Measurements from ENCODE around the gene ARL15. TPM values are rescaled to one million over a fixed set of nuclear protein-coding genes. Genes with fewer than 3 reads are reported as not detected.

Gene ARL15
- polyA plus RNA-seq, 1 donor: 24.6 TPM

DNA sequence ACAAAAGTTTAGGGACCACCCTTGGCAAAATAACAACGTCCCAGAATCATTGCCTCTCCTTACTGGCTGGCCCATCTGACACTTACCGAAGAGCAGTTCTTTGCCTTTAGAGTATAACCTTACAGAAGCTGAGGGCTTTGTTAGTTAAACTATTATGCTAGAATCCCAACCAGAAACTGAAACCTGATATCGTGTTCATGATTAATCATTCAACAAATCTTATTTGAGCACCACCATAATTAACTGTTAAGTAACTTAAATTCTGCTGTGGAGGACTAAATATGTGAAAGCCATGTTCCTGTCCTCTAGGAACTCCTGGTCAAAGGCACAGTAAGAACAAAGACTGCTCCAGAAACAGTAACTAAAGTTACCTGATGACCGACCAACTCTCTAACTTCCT lies 104.9 kb downstream of the ARL15 start:
- DNase-seq: no peak

DNA sequence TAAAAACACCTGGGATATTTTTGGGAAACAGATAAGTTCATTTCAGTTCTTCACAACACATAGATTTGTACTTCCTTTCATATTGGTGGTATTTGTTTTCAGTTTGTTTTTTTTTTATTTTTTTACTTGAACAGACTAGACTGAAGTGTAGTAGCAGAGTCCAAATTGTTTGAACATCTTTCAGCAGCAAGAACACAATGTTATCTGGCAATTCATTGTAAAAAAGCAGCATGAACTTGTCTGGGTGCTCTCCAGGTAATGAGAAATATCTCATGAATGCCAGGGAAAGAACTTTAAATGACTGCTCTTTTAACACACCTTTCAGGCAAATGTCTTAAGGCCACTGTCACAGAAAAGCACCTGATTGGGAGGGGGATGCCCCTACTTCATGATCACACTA lies 113.4 kb downstream of the ARL15 start:
- no peak for DNase-seq

DNA sequence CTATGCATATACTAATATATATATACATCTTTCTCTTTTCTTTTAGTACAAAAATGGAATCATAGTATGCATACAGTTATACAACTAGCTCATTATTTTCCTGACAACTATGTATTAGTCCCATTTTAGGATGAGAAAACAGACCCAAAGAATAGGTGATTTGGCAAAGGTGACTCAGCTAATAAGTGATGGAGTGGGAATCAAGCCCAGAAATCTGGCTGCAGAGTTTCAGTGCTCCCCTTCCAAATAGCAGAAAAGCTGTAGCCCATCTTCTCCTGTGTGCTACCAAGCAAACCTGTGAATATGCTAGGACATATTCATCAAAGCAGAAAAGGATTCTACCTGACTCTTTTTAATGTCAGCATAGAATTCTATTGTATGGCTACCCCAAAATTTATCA lies 114.7 kb downstream of the ARL15 start:
- no peak for DNase-seq

DNA sequence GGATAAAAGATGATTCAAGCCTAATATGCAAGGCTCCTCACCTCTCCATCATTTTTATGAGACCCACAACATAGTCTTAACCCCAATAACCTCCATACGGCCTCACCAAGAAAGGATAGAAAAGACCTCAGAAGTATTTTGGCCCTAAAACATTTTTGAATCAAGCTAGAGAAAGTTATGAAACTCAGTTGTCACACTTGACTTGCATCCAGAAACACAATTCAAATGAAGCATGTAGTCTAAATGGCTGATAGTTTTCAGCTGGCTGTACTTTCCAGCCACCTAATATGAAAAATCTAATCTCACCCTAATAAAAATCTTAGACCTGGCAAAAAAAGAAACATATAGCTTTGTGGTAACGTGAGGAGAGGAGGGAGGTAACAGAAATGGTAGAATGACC lies 116.1 kb downstream of the ARL15 start:
- peak; percentile 33 for DNase-seq

DNA sequence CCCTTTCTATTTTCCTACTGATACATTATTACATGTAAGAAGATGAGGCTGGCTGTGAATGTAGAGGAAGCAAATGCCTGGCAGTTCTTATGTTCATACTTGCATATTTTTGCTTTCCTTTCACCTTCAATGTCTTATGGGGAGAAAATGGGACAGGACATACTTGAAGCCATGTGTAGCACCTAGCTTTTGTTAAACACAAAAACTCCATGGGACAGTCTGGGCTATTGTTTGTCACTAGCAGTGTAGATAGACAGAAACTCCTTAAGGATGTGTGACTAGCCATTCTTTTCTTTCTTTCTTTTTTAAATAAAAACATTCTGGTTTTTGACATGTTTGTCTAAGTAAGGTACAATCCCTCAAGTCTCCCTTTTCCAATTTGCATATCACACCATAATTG lies 122.7 kb downstream of the ARL15 start:
- DNase-seq: no peak

DNA sequence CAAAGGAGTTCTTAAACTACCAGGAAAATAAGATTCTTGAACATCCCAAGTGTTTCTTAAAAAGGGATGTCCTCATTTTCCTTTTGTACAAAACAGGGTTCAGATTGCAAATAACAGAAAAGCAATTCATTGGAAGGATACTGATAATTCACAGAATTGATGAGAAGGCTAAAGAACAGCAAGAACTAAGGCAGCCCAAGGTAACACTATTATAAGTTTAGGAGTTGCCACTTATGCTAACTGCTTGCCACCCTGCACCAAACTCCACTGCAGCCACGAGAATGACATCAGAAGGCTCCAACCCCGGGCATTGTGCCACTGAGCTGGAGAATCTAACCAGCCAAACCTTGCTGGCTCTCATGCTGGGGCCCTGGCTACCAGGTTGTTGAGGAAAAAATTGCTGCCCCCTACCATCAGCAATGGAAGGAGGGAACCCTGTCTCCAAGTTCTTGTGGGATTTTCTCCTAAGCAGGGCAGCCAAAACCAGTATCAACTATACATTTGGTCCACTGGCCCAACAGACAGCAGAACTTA lies 123.4 kb downstream of the ARL15 start:
- DNase-seq: no peak

DNA sequence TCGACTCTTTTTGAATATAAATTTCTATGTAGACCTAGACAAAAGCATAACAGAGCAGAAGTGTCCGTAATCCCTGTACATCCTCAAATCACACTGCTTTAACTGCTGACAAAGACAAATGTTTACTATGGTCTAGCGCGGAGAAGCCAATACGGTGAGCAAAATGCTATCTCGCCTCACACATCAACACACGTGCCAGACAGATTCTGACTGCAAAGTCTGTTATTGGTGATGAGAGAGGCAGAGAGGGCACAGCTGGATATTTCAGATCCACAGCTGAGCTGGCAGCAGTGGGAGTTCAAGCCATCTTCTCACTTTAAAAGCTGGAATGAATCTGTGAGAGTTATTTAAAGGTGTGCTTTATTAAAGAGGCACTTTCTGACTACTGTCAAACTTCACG lies 124.3 kb downstream of the ARL15 start:
- no peak for DNase-seq

DNA sequence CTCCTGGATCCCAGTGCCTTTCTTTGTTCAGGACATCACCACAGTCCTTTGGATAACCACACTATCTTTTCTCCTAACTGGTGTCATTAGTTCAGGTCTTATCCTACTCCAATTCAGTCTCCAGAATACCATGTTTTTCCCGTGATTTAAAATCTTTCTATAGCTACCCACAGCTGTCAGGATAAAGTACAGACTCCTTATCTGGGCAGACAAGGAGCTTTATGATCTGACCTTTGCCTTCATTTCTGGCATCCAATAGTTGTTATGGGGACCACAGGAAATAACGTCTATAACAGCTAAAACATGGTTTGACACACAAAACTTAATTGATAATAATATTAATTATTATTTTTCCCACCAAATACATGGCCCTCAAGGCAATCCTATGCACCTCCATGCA lies 125.6 kb downstream of the ARL15 start:
- DNase-seq: no peak

DNA sequence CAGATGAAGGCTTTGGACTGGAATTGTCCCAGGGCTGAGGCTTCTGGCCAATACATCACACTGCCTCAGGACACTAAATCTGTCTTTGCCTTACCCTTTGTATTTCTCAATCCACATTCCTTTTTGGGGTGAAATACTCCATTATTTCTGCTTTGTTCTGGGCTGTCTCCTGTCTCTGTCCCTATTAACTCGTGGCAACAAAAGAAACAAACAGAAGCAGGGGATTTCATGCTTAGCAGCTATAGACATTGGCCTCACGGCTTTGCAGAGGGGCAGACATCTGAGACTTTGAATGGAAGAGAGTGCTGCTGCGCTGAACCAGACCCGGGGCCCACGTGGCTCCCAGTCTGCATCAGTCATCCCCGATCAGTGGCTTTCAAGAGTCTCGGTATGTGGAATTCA lies 129.7 kb downstream of the ARL15 start:
- no peak for DNase-seq

DNA sequence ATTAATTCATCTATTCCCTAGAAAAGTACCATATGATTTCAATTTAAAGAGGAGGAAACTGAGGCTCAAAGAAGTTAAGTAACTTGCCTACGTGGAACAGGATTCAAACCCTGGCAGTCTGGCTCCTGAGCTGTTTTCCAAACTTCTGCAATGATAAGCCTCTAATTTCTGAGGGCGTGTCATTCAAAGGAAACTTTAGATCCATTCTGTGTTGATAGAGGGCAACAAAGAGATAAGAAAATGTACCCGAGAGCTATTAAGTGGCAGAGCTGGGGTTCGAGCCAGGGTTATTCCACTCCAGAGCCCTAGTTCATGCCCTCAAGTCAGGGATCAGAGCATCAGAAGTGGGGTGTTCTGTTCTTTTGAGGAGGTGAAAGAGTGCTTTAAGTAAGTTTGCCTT lies 131.4 kb downstream of the ARL15 start:
- DNase-seq: no peak

DNA sequence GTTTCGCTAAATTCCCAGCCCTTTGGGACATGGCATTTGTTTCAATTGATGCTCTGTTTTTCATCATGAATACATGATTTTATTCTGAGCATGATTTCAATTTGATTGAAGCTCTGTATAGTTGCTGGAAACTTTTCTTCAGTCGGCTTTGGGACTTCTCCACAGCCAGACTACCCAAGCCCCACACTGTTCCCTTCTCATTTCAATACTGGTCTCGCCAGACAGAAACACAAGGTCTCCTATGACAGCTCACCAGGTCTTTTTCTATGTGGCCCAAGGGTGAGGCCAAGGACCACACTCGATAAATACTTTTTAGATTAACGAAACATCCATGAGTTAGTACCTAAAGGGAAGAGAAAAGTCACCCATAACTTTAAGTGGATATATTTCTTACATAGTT lies 132.2 kb downstream of the ARL15 start:
- no peak for DNase-seq

DNA sequence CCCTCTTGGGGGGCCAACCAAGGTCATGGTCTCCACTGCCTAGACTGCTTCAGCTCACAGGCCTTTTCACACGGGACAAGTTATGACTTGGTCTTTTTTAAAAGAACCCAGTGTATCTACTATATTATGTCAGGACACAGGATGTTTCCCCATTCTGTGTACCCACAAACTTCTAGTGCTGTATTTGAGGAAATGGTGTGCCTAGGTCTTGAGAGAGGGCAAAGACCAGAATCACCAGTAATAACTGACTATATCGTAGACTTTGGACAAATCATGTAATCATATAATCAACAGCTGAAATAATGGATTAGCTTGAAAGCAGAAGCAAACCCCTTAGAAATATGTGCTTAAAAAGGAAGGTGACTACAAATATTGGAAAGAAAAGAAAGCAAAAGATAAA lies 133.3 kb downstream of the ARL15 start:
- no peak for DNase-seq

DNA sequence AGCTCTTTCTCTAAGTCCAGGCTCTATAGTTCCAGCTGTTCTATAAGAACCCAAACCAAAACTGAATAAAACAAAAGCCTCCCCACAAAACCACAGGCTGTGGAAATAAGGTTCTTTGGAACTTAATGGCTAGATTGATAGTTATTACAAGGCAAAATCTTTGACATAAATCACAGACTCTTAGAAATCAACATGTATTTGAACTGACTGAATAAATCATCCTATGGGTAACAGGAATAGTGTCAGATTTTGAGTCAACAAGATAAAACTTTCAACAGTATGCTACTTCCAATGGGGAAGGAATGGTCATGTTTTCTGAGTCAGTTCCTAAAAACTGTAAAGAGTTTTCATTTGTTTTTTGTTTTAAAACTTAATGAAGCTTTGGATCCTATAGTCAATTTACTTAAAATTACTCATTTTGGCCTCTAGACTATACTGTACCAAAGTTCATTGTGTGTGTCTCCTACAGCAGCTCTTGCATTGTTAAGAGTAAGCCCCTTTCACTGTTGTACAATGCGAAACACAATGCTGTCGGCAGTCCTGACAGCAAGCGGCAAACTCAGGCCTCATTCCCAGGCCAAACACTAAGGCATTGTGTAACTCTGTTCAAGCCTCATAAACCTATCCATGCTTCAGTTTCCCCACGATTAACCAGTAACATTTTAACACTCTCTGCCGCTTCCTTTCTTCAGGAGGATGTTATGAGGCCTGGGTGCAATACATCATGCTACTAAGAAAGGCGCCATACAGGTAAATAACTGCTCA lies 134.1 kb downstream of the ARL15 start:
- DNase-seq: no peak

DNA sequence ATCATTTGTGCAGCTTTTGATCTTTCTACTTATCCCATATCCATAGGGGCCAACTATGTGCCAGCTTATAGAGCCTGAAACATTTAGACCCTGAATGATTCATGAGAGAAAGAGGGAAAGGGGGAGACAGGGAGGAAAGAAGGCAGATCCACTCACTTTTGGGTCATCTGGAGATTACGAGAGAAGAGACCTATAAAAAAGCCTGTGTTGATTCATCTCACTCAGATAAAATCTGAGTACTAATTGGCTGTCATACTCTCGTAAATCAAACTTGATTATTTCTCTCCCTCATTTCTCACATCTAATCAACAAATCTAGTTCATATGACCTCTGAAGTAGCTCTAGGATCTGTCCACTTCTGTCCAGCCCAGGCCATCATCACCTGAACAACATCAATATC lies 137.1 kb downstream of the ARL15 start:
- DNase-seq: no peak

DNA sequence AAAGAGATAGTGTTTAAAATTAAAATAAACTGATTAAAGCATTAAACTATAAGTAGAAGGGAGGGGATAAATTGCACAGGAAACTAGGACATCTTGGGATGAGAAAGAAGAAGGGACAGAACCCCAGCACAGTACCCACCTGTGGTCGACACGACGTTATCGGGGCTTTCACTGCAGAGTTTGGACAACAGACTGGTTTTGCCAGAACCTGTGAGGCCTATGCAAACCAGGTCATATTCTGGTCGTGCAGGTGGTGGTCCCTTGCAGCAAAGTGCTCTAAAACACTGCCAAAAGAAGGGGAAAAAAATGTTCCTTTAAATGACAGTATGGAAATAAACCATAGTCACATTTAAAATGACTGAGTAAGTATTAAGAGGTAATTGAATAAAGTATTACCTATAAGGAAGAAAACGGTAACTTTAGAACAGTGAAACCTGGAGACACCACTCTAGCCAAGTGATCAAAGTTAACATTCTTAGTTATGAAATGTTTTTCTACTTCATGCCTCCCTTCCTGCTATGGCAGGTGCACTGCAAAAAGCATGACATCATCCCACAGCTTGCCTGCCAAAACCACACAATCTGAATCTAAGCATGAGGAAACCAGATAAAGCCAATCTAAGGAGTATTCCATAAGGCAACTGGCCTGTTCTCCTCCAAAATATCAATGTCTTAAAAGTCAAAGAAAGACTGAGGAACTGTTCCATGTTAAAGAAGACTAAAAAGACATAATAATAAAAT lies 138.6 kb downstream of the ARL15 start:
- DNase-seq: no peak

DNA sequence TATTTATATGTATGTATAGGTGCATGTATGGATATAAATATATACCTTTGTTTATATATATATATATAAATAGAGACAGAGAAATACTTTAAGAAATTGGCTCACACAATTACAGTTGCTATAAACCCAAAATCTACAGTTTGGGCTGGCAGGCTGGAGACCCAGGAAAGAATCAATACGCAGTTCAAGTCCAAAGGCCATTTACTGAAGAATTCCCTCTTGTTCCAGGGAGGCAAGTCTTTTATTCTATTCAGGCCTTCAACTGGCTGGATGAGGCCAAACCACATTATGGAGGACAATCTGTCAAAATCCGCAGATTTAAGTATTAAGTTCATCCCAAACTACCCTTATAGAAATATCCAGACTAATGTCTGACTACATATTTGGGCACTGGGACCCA lies 144.7 kb downstream of the ARL15 start:
- no peak for DNase-seq

DNA sequence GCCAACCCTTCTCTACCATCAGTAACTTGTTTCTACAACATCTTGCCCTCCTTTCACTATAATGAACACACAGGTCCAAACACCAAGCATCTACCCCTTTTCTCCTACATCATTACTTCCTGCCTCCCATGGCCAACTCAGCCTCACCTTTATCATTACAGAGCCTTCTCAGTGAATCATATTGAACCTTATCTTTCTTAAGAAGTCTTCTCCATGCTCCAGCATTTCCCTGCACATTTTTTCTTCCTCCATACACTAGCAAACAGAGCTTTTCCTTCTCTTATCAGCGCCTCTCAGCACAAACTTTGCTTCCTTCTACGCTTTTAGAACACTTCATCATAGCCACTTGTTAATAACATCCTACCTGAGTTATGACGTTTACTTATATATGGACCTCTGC lies 148.2 kb downstream of the ARL15 start:
- no peak for DNase-seq

DNA sequence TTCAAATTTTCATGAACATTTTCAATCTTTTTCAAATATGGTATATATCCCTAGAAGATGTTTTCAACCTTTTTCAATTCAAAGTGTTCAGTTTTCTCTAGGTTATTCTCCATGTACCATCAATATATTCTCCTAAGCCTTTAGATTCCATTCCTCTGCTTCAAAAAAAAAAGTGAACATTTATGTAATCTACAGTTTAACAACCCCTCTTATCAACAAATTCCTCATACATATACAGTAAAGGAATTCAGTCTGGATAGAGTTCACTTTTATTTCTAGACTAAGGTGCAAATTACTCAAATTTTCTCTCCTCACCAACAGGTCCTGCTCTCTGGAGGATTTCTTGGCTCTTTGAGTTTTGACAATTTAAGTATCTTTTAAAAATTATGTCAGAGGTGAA lies 150.0 kb downstream of the ARL15 start:
- DNase-seq: no peak

DNA sequence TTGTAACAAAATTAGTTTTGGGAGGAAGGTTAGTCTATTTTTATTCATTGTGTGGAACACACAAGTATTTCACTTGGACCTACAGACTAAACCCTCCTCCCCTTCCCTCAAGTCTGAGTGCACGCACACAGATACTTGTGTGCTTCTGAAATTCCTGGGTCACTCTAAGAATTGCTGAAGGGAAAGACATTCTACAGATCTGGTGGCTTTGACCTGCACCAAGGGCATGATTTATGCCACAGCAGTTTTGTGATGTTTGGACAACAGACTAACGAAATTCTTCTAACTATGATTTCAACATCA lies 150.5 kb downstream of the ARL15 start:
- no peak for DNase-seq

DNA sequence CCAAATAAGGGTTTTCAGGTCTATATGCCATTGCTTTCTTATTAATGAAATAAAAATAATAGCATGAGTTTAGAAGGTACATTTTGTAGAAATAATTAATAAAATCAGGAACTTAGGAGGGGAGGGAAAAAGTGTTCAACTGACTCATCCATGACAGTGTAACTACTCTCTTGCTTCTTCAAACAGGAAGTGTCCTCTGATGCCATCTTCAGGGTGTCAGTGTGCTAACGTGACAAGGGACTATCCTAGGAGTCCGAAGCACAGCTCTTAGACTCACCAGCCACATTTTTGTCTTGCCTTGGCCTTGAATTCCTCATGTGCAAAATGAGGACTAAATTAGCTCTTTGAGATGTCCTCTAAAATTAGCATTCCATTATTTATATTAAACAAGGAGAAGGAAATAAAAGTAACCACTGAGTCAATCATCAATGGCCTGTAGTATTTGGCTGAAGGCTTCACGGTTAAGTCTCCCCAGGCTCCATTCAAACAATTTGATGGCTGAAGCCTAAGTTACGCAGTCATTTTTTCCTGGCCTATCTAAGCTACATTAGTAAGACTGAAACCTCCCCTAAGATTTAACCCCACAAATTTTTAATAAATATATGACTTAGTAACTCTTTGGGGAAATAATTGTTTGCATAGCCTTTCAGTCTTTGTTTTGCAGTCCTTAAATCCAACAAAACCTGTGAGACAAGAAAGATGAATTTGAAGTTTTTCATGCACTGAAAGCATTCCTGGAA lies 151.1 kb downstream of the ARL15 start:
- no peak for DNase-seq

DNA sequence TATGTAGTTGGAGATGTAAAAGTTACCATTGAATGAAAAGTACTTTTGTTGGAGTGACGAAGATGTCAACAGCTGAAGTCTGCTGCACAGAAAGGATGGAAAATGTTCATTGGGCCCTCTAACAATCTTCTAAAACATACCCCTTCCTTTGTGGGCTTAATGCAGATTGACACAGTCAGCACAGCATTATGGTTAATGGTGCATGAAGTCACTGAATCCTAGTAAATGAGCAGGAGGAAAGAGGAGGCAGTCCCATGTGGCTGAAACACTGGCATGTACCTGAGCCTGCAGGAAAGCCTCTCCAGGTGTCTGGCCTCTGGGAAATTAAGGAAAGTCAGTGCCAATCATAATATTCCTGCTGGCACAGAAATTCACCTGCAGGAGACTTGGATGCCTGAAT lies 153.8 kb downstream of the ARL15 start:
- no peak for DNase-seq

DNA sequence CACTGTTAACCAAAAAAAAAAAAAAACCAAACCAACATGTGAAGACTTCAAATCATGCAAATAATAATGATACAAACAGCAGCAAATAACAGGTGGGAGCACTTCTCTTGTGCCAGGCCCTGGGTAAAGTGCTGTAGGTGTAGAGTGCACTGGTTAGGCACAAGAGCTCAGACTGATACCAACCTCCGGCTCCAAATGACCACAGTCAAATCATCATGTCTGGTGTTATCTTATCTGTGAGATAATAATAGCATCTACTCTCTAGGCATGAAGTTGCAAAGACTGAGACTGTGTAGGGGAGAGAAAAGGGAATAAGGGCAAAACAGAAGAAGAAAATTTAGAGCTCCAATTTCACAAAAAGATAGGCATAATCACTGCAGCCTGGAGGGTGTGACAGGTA lies 159.5 kb downstream of the ARL15 start:
- no peak for DNase-seq

DNA sequence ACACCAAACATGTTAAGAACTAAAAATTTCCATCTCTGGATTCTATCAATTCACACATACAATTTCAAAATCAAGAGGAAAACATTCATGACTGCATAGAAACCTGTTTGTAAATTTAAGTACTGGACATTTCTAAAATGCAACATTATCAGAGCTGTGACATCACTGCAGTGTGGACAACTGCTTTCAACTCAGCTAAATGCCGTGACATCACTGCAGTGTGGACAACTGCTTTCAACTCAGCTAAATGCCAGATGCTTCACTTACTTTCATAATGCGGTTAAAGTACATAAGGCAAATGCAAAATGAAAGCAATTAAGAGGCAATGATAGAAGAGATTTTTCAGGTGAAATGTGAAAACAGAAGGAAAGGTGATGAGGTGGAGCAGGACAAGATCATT lies 161.5 kb downstream of the ARL15 start:
- DNase-seq: no peak
